Activated naive CD4-positive, alpha-beta T cell treated with Interleukin-2 at 50 U/mL for 16 hours (primary cell): ENCODE results near the gene HIBADH.

Experiments
- DNase-seq: peaks from one replicate; pipeline ENCODE4 v3.0.0-alpha.2; 2020

HIBADH gene

DNA sequence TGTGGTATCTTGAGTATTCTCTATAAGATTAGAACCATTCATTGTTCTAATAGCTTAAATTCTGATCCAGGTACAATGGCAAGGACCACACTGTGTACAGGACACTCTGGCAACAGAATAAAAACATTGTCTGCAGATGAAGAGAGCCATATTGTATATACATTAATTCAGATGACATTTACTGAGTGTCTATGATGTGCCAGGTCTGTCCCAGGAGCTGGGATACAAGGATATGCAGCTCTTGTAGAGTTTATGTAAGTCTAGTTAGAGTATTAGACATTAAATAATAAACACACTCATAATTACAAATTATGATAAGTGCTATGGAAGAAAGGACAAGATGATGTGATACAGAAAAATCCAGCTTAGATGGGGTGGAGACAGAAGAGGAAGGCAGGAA is 184.1 kb downstream of the HIBADH start:
- DNase-seq: no peak

DNA sequence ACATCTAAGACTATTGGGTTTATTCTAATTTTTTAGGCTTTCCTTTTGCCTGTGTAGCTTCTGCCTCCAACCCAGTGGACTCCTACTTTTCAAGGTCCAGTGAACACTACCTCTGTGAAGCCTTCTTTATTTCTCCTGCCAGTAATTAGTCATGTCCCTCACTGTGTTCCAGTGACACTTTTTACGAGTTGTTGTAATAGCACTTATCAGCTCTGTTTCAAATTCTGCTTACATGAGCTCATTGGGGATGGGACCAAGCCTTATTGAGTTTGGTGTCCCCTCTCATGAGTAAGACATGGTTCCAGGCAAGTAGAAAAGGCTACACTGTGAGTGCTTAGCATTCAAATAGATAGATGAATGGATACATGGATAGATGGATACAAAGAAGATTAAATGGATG is 184.6 kb downstream of the HIBADH start:
- DNase-seq: no peak

- DNase-seq: no peak
Observed at GRCh38 chr7:27476493-27476892, 186.2 kb downstream of the HIBADH start.
